Activated gamma-delta T cell treated with anti-CD3 and anti-CD28 coated beads, Interleukin-2, amount 50 U/mL, for 16 hours (primary cell): ENCODE measurements around the gene GALNT10.
"Not testable (repeated sequence)": the region's sequence is repeated elsewhere in the genome, so short reads cannot be mapped to it uniquely, and the experiment has no call there.

Experiments used
- DNase-seq: peaks from one replicate; pipeline ENCODE4 v3.0.0-alpha.2; 2020; ENCODE audit warnings: low read depth

The GALNT10 gene

GRCh38 chr5:154358516-154359220, 168.1 kb downstream of the GALNT10 start:
- DNase-seq: no peak

- DNase-seq: no peak
Measured at GRCh38 chr5:154359221-154359573, 168.7 kb downstream of the GALNT10 start.

GRCh38 chr5:154360241-154360640, 169.7 kb downstream of the GALNT10 start:
- not testable (repeated sequence) for DNase-seq

GRCh38 chr5:154363411-154363810, 172.9 kb downstream of the GALNT10 start:
- DNase-seq: no peak

GRCh38 chr5:154364771-154365170, 174.2 kb downstream of the GALNT10 start:
- no peak for DNase-seq

- DNase-seq: no peak
Measured at GRCh38 chr5:154365823-154366222, 175.3 kb downstream of the GALNT10 start.

- DNase-seq: no peak
Measured at GRCh38 chr5:154366353-154366752, 175.8 kb downstream of the GALNT10 start.

- DNase-seq: no peak
Measured at GRCh38 chr5:154367101-154367500, 176.6 kb downstream of the GALNT10 start.

- DNase-seq: no peak
Measured at GRCh38 chr5:154368041-154368800, 177.7 kb downstream of the GALNT10 start.

- DNase-seq: no peak
Measured at GRCh38 chr5:154369682-154370081, 179.1 kb downstream of the GALNT10 start.

GRCh38 chr5:154370119-154370518, 179.6 kb downstream of the GALNT10 start:
- DNase-seq: no peak

- no peak for DNase-seq
Measured at GRCh38 chr5:154370813-154371212, 180.3 kb downstream of the GALNT10 start.

GRCh38 chr5:154371687-154372086, 181.2 kb downstream of the GALNT10 start:
- DNase-seq: no peak

- DNase-seq: no peak
Measured at GRCh38 chr5:154372661-154373060, 182.1 kb downstream of the GALNT10 start.

- DNase-seq: no peak
Measured at GRCh38 chr5:154373326-154373725, 182.8 kb downstream of the GALNT10 start.

GRCh38 chr5:154373729-154374179, 183.2 kb downstream of the GALNT10 start:
- DNase-seq: no peak

GRCh38 chr5:154374264-154374663, 183.7 kb downstream of the GALNT10 start:
- DNase-seq: no peak

- DNase-seq: no peak
Measured at GRCh38 chr5:154375329-154376008, 184.9 kb downstream of the GALNT10 start.

- DNase-seq: no peak
Measured at GRCh38 chr5:154376481-154376880, 185.9 kb downstream of the GALNT10 start.

GRCh38 chr5:154377754-154378533, 187.4 kb downstream of the GALNT10 start:
- DNase-seq: no peak

GRCh38 chr5:154380263-154380662, 189.7 kb downstream of the GALNT10 start:
- DNase-seq: no peak
